Right atrium auricular region (tissue), 2 donors: Measurements from ENCODE around the gene CDH16. TPM values are rescaled to one million over a fixed set of nuclear protein-coding genes. Genes with fewer than 3 reads are reported as not detected.

Experiments used
- DNase-seq: peaks from one replicate; pipeline ENCODE4 v3.0.0-alpha.2; 2019; ENCODE audit warnings: low spot score
- H3K27ac ChIP-seq, 2 donors: fragments of 200-600 bp; sonication (generic); 1 replicate in 1 of 2; 2 replicates in 1 of 2; pipeline ENCODE4 v1.5.1; 2016 to 2019
- H3K27me3 ChIP-seq, 2 donors: fragments of 200-600 bp; sonication (generic); one replicate each; pipeline versions ENCODE4 v1.5.1 to v1.6.0; 2017 to 2019
- H3K36me3 ChIP-seq: fragments of 200-600 bp; sonication (generic); one replicate; pipeline ENCODE4 v1.5.1; 2016
- H3K4me1 ChIP-seq, 2 donors: fragments of 200-600 bp; sonication (generic); one replicate each; pipeline versions ENCODE4 v1.5.1 to v1.6.0; 2017 to 2019
- H3K4me3 ChIP-seq, 2 donors: fragments of 200-600 bp; sonication (generic); 1 replicate in 1 of 2; 2 replicates in 1 of 2; pipeline ENCODE4 v1.5.1; 2017 to 2019; ENCODE audit warnings: mild to moderate bottlenecking in 1 of 2, moderate library complexity in 1 of 2
- H3K9me3 ChIP-seq, 2 donors: fragments of 200-600 bp; sonication (generic); one replicate each; pipeline ENCODE4 v1.5.1; 2019
- CTCF ChIP-seq, 2 donors: fragments of 200-600 bp; sonication (generic); IDR thresholded peaks; one replicate each; pipeline ENCODE4 v1.5.1; 2019; ENCODE audit warnings: antibody characterized with exemption in 2 of 2
- total RNA-seq, 2 donors: library from RNA; depleted of rRNA; stranded (reverse); fragments of >200 nt; gene quantifications; one replicate each; pipeline ENCODE4 v1.1.0, GENCODE V29; 2016

The CDH16 gene
- total RNA-seq, 2 donors from 2014 or later = 0.79 to 1.4 TPM

- no peak overlapping the region for H3K27ac ChIP-seq
- H3K9me3 ChIP-seq = no peaks in the 10 kb centered on the region
- no peaks in the 10 kb centered on the region for H3K27me3 ChIP-seq
- peaks cover 0 to 16% of the 10 kb centered on the region in 2 donors for H3K4me1 ChIP-seq
- no peak overlapping the region for H3K4me3 ChIP-seq
- no peaks in the 10 kb centered on the region for H3K36me3 ChIP-seq
- no peak for DNase-seq
- TF ChIP-seq CTCF (IDR thresholded peaks at IDR 0.05) = no peak
Observed at GRCh38 chr16:66914541-66914940, 4.1 kb downstream of the CDH16 start.

- Histone ChIP-seq H3K27ac (no peak overlapping the region), H3K27me3 (no peaks in the 10 kb centered on the region), H3K4me3 (no peak overlapping the region), H3K9me3 (no peaks in the 10 kb centered on the region), H3K4me1 (peaks cover 0 to 8% of the 10 kb centered on the region in 2 donors), H3K36me3 (no peaks in the 10 kb centered on the region)
- TF ChIP-seq CTCF (IDR thresholded peaks at IDR 0.05) = no peak
- DNase-seq = no peak
Observed at GRCh38 chr16:66913711-66914110, 5.0 kb downstream of the CDH16 start.

GRCh38 chr16:66913081-66913480, 5.6 kb downstream of the CDH16 start:
- TF ChIP-seq CTCF (IDR thresholded peaks at IDR 0.05) = no peak
- DNase-seq = no peak
- no peaks in the 10 kb centered on the region for H3K9me3 ChIP-seq
- H3K4me3 ChIP-seq = no peak overlapping the region
- H3K27ac ChIP-seq = no peak overlapping the region
- H3K4me1 ChIP-seq = peaks cover 0 to 8% of the 10 kb centered on the region in 2 donors
- H3K27me3 ChIP-seq = no peaks in the 10 kb centered on the region
- no peaks in the 10 kb centered on the region for H3K36me3 ChIP-seq

- no peak for DNase-seq
- Histone ChIP-seq H3K4me1 (peaks cover 0 to 21% of the 10 kb centered on the region in 2 donors), H3K4me3 (no peak overlapping the region), H3K27ac (no peak overlapping the region), H3K27me3 (no peaks in the 10 kb centered on the region), H3K9me3 (no peaks in the 10 kb centered on the region), H3K36me3 (no peaks in the 10 kb centered on the region)
- TF ChIP-seq CTCF (IDR thresholded peaks at IDR 0.05) = no peak
Observed at GRCh38 chr16:66911801-66912200, 6.9 kb downstream of the CDH16 start.

GRCh38 chr16:66911112-66911511, 7.6 kb downstream of the CDH16 start:
- no peak for TF ChIP-seq CTCF (IDR thresholded peaks at IDR 0.05)
- Histone ChIP-seq H3K27me3 (no peaks in the 10 kb centered on the region), H3K27ac (peak overlapping the region; percentile 14 to 16), H3K4me1 (peaks cover 0 to 28% of the 10 kb centered on the region in 2 donors), H3K36me3 (no peaks in the 10 kb centered on the region), H3K4me3 (no peak overlapping the region), H3K9me3 (no peaks in the 10 kb centered on the region)
- no peak for DNase-seq

- H3K27ac ChIP-seq = peak overlapping the region in 1 of 2 donors; percentile 14
- H3K4me1 ChIP-seq = peaks cover 0 to 35% of the 10 kb centered on the region in 2 donors
- TF ChIP-seq CTCF (IDR thresholded peaks at IDR 0.05) = no peak
- no peak for DNase-seq
- no peaks in the 10 kb centered on the region for H3K9me3 ChIP-seq
- no peaks in the 10 kb centered on the region for H3K27me3 ChIP-seq
- no peaks in the 10 kb centered on the region for H3K36me3 ChIP-seq
- no peak overlapping the region for H3K4me3 ChIP-seq
Observed at GRCh38 chr16:66910175-66910940, 8.3 kb downstream of the CDH16 start.
